HEK293 (cell line): ENCODE results near the gene CEP135.

Experiments
- CTCF ChIA-PET: fragments of 350-600 bp; formaldehyde crosslinking; extraction: SDS; loops from one replicate; lab custom pipeline; 2021; ENCODE audit warnings: antibody characterized with exemption; lab: Yijun Ruan, JAX
- POLR2A ChIA-PET: fragments of 300-600 bp; formaldehyde crosslinking; extraction: SDS; loops from one replicate; lab custom pipeline; 2020; ENCODE audit warnings: antibody characterized with exemption, inconsistent platforms; lab: Yijun Ruan, JAX
- H3K27ac ChIP-seq: fragments of 200-500 bp; sonication (Bioruptor generic); 2 replicates; pipeline ENCODE4 v1.5.1; 2014; ENCODE audit warnings: low read depth, low read length, control low read depth, inconsistent platforms; ENCODE audit errors: extremely low read depth
- H3K36me3 ChIP-seq, 2 experiments: fragments of 200-500 bp in 1 of 2; sonication (Bioruptor generic) in 1 of 2; 1 replicate in 1 of 2; 2 replicates in 1 of 2; pipeline ENCODE4 v1.5.1; 2014 to 2017; ENCODE audit warnings: inconsistent platforms in 2 of 2, low read length in 2 of 2; ENCODE audit not compliant: control insufficient read depth in 2 of 2, insufficient read depth in 1 of 2
- H3K4me1 ChIP-seq: fragments of 200-500 bp; sonication (Bioruptor generic); 2 replicates; pipeline ENCODE4 v1.5.1; 2014; ENCODE audit warnings: mild to moderate bottlenecking, low read length, inconsistent platforms; ENCODE audit not compliant: control insufficient read depth, insufficient read depth
- H3K4me3 ChIP-seq: 2 replicates; pipeline ENCODE4 v1.5.1; 2011; ENCODE audit warnings: low read depth, mild to moderate bottlenecking, control low read depth, low read length, moderate library complexity
- H3K9me3 ChIP-seq: fragments of 200-500 bp; sonication (Bioruptor generic); 2 replicates; pipeline ENCODE4 v1.5.1; 2014; ENCODE audit warnings: low read depth, low read length, inconsistent platforms; ENCODE audit not compliant: control insufficient read depth, insufficient read depth
- GLI4 ChIP-seq: fragments of 450-650 bp; formaldehyde crosslinking; IDR thresholded peaks from 2 replicates; pipeline ENCODE4 v1.5.1; 2016; ENCODE audit warnings: missing biosample characterization, missing genetic modification characterization
- GLIS1 ChIP-seq: fragments of 450-650 bp; formaldehyde crosslinking; IDR thresholded peaks from 2 replicates; pipeline ENCODE4 v1.5.1; 2016; ENCODE audit warnings: missing biosample characterization, missing genetic modification characterization
- HOXA7 ChIP-seq: sonication (generic); formaldehyde crosslinking; IDR thresholded peaks from 2 replicates; pipeline ENCODE4 v1.8.1; 2022; ENCODE audit warnings: missing genetic modification reagents, borderline replicate concordance
- IKZF3 ChIP-seq: fragments of 450-650 bp; IDR thresholded peaks from 2 replicates; pipeline ENCODE4 v1.5.0; 2018; ENCODE audit warnings: missing biosample characterization, mild to moderate bottlenecking, missing genetic modification characterization, moderate library complexity
- INSM2 ChIP-seq: fragments of 450-650 bp; formaldehyde crosslinking; IDR thresholded peaks from 2 replicates; pipeline ENCODE4 v1.5.1; 2016; ENCODE audit warnings: missing biosample characterization, missing genetic modification characterization
- KLF10 ChIP-seq: fragments of 450-650 bp; IDR thresholded peaks from 2 replicates; pipeline ENCODE4 v1.5.1; 2018; ENCODE audit warnings: missing biosample characterization, mild to moderate bottlenecking, missing genetic modification characterization
- ZBTB44 ChIP-seq: fragments of 450-650 bp; IDR thresholded peaks from 2 replicates; pipeline ENCODE4 v1.5.1; 2018; ENCODE audit warnings: missing biosample characterization, mild to moderate bottlenecking, missing genetic modification characterization
- ZFHX2 ChIP-seq: fragments of 450-650 bp; formaldehyde crosslinking; conservative IDR thresholded peaks from 2 replicates; pipeline ENCODE4 v1.5.1; 2016; ENCODE audit warnings: missing biosample characterization, missing genetic modification characterization
- ZNF112 ChIP-seq: fragments of 450-650 bp; formaldehyde crosslinking; IDR thresholded peaks from 2 replicates; pipeline ENCODE4 v1.5.0; 2017; ENCODE audit warnings: missing biosample characterization, missing genetic modification characterization
- ZNF114 ChIP-seq: fragments of 450-650 bp; formaldehyde crosslinking; IDR thresholded peaks from 2 replicates; pipeline ENCODE4 v1.5.0; 2017; ENCODE audit warnings: missing biosample characterization, missing genetic modification characterization
- ZNF157 ChIP-seq: fragments of 450-650 bp; formaldehyde crosslinking; IDR thresholded peaks from 2 replicates; pipeline ENCODE4 v1.5.1; 2016; ENCODE audit warnings: missing biosample characterization, missing genetic modification characterization
- ZNF2 ChIP-seq: fragments of 450-650 bp; formaldehyde crosslinking; IDR thresholded peaks from 2 replicates; pipeline ENCODE4 v1.5.1; 2016; ENCODE audit warnings: missing biosample characterization, missing genetic modification characterization
- ZNF223 ChIP-seq: fragments of 450-650 bp; formaldehyde crosslinking; IDR thresholded peaks from 2 replicates; pipeline ENCODE4 v1.5.1; 2016; ENCODE audit warnings: missing biosample characterization, missing genetic modification characterization
- ZNF292 ChIP-seq: fragments of 450-650 bp; formaldehyde crosslinking; IDR thresholded peaks from 2 replicates; pipeline ENCODE4 v1.5.1; 2016; ENCODE audit warnings: low read depth, missing biosample characterization, missing genetic modification characterization, borderline replicate concordance
- ZNF354C ChIP-seq: fragments of 450-650 bp; formaldehyde crosslinking; IDR thresholded peaks from 2 replicates; pipeline ENCODE4 v1.5.1; 2016; ENCODE audit warnings: missing biosample characterization, missing genetic modification characterization, low read depth, borderline replicate concordance
- ZNF398 ChIP-seq: fragments of 450-650 bp; formaldehyde crosslinking; IDR thresholded peaks from 2 replicates; pipeline ENCODE4 v1.5.1; 2017; ENCODE audit warnings: missing biosample characterization, missing genetic modification characterization
- ZNF48 ChIP-seq: fragments of 450-650 bp; formaldehyde crosslinking; IDR thresholded peaks from 2 replicates; pipeline ENCODE4 v1.5.1; 2016; ENCODE audit warnings: missing biosample characterization, missing genetic modification characterization
- TF ChIP-seq, protein P1 (sequence below): fragments of 450-650 bp; formaldehyde crosslinking; IDR thresholded peaks from 2 replicates; pipeline ENCODE4 v1.5.1; 2016; ENCODE audit warnings: missing biosample characterization, missing genetic modification characterization
- TF ChIP-seq, protein P2 (sequence below): fragments of 450-650 bp; formaldehyde crosslinking; IDR thresholded peaks from 2 replicates; pipeline ENCODE4 v1.5.1; 2016; ENCODE audit warnings: missing biosample characterization, missing genetic modification characterization

CEP135 gene

GRCh38 chr4:55941881-55942396, 6.8 kb upstream of the CEP135 start:
- no peaks in the 10 kb centered on the region for H3K4me1 ChIP-seq
- TF ChIP-seq ZNF114 (no peak), ZNF112 (tag by site-specific recombination) (no peak), ZNF223 (tag by site-specific recombination) (no peak), GLI4 (tag by site-specific recombination) (no peak), ZNF292 (no peak), ZNF354C (tag by site-specific recombination) (no peak), ZNF48 (tag by site-specific recombination) (no peak), HOXA7 (CRISPR knock-in tag) (no peak), ZFHX2 (tag by site-specific recombination) (no peak), ZNF398 (tag by site-specific recombination) (no peak), GLIS1 (tag by site-specific recombination) (no peak), ZNF2 (tag by site-specific recombination) (no peak), KLF10 (tag by site-specific recombination) (no peak), INSM2 (tag by site-specific recombination) (no peak)
- TF ChIP-seq, protein P1, sequence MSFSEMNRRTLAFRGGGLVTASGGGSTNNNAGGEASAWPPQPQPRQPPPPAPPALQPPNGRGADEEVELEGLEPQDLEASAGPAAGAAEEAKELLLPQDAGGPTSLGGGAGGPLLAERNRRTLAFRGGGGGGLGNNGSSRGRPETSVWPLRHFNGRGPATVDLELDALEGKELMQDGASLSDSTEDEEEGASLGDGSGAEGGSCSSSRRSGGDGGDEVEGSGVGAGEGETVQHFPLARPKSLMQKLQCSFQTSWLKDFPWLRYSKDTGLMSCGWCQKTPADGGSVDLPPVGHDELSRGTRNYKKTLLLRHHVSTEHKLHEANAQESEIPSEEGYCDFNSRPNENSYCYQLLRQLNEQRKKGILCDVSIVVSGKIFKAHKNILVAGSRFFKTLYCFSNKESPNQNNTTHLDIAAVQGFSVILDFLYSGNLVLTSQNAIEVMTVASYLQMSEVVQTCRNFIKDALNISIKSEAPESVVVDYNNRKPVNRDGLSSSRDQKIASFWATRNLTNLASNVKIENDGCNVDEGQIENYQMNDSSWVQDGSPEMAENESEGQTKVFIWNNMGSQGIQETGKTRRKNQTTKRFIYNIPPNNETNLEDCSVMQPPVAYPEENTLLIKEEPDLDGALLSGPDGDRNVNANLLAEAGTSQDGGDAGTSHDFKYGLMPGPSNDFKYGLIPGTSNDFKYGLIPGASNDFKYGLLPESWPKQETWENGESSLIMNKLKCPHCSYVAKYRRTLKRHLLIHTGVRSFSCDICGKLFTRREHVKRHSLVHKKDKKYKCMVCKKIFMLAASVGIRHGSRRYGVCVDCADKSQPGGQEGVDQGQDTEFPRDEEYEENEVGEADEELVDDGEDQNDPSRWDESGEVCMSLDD (tag by site-specific recombination) = no peak
- TF ChIP-seq, protein P2, sequence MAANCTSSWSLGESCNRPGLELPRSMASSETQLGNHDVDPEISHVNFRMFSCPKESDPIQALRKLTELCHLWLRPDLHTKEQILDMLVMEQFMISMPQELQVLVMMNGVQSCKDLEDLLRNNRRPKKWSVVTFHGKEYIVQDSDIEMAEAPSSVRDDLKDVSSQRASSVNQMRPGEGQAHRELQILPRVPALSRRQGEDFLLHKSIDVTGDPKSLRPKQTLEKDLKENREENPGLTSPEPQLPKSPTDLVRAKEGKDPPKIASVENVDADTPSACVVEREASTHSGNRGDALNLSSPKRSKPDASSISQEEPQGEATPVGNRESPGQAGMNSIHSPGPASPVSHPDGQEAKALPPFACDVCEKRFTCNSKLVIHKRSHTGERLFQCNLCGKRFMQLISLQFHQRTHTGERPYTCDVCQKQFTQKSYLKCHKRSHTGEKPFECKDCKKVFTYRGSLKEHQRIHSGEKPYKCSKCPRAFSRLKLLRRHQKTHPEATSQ (tag by site-specific recombination) = no peak
- CTCF ChIA-PET = interaction anchor here (1.3 kb wide), 1 partner anchor 9 kb away, joined by 4 read pairs; no protein-coding TSS in a partner anchor
- no peaks in the 10 kb centered on the region for H3K9me3 ChIP-seq
- POLR2A ChIA-PET = no interaction called here
- no peaks in the 10 kb centered on the region for H3K36me3 ChIP-seq
- H3K4me3 ChIP-seq = no peak overlapping the region
- H3K27ac ChIP-seq = no peak overlapping the region

DNA sequence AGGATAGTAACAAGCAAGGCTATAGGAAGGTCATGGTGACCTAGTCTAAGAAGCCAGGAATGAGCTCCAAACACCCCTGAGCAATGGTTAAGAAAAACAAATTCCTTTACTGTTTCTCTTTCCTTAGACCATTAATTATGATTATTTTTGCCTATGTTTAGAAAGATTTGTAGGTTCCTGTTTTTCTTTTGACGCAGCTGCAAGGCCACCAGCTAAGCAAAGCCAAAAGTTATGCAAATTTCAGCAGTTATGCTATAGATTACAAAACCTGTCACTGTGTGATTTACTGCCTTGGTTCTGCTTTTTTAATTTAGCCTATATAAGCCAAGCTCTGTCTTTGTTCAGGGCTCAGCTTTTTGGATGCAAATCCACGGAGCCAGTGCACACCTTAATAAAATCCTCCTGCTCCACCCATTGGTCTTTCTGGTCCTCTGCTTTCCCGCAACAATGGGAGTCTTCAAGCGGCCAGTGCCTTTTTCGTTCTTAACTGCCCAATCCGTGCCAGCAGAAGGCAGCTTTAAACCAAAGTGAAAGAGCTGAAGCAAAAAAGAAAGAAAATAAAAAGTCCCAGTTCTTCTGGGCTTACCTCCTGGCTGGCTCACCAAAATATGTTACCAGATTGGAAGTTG, 1.4 kb upstream of the CEP135 start:
- Histone ChIP-seq H3K27ac (no peak overlapping the region), H3K4me1 (peaks cover 4% of the 10 kb centered on the region; the same call in 1 of the 2 replicates), H3K9me3 (no peaks in the 10 kb centered on the region), H3K4me3 (no peak overlapping the region), H3K36me3 (peaks cover 0 to 4% of the 10 kb centered on the region in 2 experiments; a peak in 1 of 3 replicates)
- ChIA-PET CTCF (interaction anchor here (0.7 to 2.3 kb wide), 8 partner anchors 10 to 889 kb away, joined by 3 to 21 read pairs (median 4); no protein-coding TSS in a partner anchor), POLR2A (no interaction called here)
- TF ChIP-seq ZBTB44 (tag by site-specific recombination) = no peak
- no peak for TF ChIP-seq ZNF398 (tag by site-specific recombination)
- no peak for TF ChIP-seq IKZF3 (tag by site-specific recombination)
- TF ChIP-seq ZNF157 (tag by site-specific recombination) = no peak
